HG02981 (cell line): Measurements from ENCODE around the gene AOAH.
"Not testable (repeated sequence)": the region's sequence is repeated elsewhere in the genome, so short reads cannot be mapped to it uniquely, and the experiment has no call there.

Source experiments
- ATAC-seq: cut with Tn5 transposase; IDR thresholded peaks from one replicate; pipeline ENCODE4 v1.9.1; 2021; ENCODE audit warnings: mild to moderate bottlenecking, moderate library complexity; ENCODE audit not compliant: unreplicated experiment

AOAH gene

GRCh38 chr7:36475381-36475780, 248.9 kb downstream of the AOAH start:
- ATAC-seq: no peak

GRCh38 chr7:36475011-36475342, 249.3 kb downstream of the AOAH start:
- ATAC-seq: no peak

GRCh38 chr7:36474283-36475010, 249.8 kb downstream of the AOAH start:
- ATAC-seq: no peak

GRCh38 chr7:36473454-36474282, 250.6 kb downstream of the AOAH start:
- ATAC-seq: no peak

GRCh38 chr7:36472141-36472729, 252.1 kb downstream of the AOAH start:
- no peak for ATAC-seq

GRCh38 chr7:36469236-36469635, 255.1 kb downstream of the AOAH start:
- no peak for ATAC-seq

- no peak for ATAC-seq
These were observed 255.8 kb downstream of the AOAH start for GRCh38 chr7:36468370-36469101.

GRCh38 chr7:36466001-36466400, 258.3 kb downstream of the AOAH start:
- not testable (repeated sequence) for ATAC-seq

GRCh38 chr7:36464271-36464670, 260.0 kb downstream of the AOAH start:
- no peak for ATAC-seq
